Tibial nerve (tissue), 4 donors: ENCODE measurements around the gene CTXN1. TPM values are rescaled to one million over a fixed set of nuclear protein-coding genes. Genes with fewer than 3 reads are reported as not detected.

ENCODE experiments used
- DNase-seq, 2 donors: peaks; one replicate each; pipeline ENCODE4 v3.0.0-alpha.2; 2019; ENCODE audit warnings: low spot score in 2 of 2
- H3K27ac ChIP-seq, 4 donors: fragments of 200-600 bp; sonication (generic) in 3 of 4; one replicate each; pipeline ENCODE4 v1.5.1; 2017 to 2019; ENCODE audit warnings: mild to moderate bottlenecking in 1 of 4
- H3K27me3 ChIP-seq, 2 donors: fragments of 200-600 bp; sonication (generic) in 1 of 2; one replicate each; pipeline versions ENCODE4 v1.5.1 to v1.6.0; 2017 to 2019
- H3K36me3 ChIP-seq, 3 donors: fragments of 200-600 bp; sonication (generic); one replicate each; pipeline ENCODE4 v1.5.1; 2018 to 2019
- H3K4me1 ChIP-seq, 4 donors: fragments of 200-600 bp; sonication (generic) in 3 of 4; one replicate each; pipeline ENCODE4 v1.5.1; 2017 to 2019
- H3K4me3 ChIP-seq, 4 donors: fragments of 200-600 bp; sonication (generic) in 3 of 4; one replicate each; pipeline ENCODE4 v1.5.1; 2017 to 2019; ENCODE audit warnings: mild to moderate bottlenecking in 1 of 4, moderate library complexity in 1 of 4
- H3K9me3 ChIP-seq, 4 donors: fragments of 200-600 bp; sonication (generic) in 3 of 4; one replicate each; pipeline ENCODE4 v1.5.1; 2017 to 2019
- EP300 ChIP-seq, 2 donors: sonication (generic); formaldehyde crosslinking; IDR thresholded peaks; one replicate each; pipeline ENCODE4 v1.6.1; 2017; ENCODE audit warnings: antibody characterized with exemption in 2 of 2, mild to moderate bottlenecking in 1 of 2
- POLR2A ChIP-seq, 2 donors: fragments of 450-650 bp; IDR thresholded peaks; one replicate each; pipeline ENCODE4 v1.6.1; 2017; ENCODE audit warnings: antibody characterized with exemption in 2 of 2, mild to moderate bottlenecking in 2 of 2, moderate library complexity in 2 of 2
- WGBS, 2 donors: methylation state at CpG; one replicate each; pipeline ENCODE4 v1.1.5; 2018; 5-methylcytosine and 5-hydroxymethylcytosine counted together
- total RNA-seq, 4 donors: library from RNA; depleted of rRNA; stranded (reverse); fragments of >200 nt; gene quantifications; one replicate each; pipeline ENCODE4 v1.1.0, GENCODE V29; 2016
- TF ChIP-seq, protein P1 (sequence below), 5 experiments: fragments of 200-600 bp in 3 of 5; fragments of 450-650 bp in 2 of 5; sonication (generic) in 3 of 5; IDR thresholded peaks; one replicate each; pipeline ENCODE4 v1.5.1; 2016 to 2019; ENCODE audit warnings: antibody characterized with exemption in 5 of 5, mild to moderate bottlenecking in 3 of 5, moderate library complexity in 2 of 5

The CTXN1 gene
- total RNA-seq, 4 donors from 2014 or later: 0.66 to 7.2 (median 3.0) TPM

DNA sequence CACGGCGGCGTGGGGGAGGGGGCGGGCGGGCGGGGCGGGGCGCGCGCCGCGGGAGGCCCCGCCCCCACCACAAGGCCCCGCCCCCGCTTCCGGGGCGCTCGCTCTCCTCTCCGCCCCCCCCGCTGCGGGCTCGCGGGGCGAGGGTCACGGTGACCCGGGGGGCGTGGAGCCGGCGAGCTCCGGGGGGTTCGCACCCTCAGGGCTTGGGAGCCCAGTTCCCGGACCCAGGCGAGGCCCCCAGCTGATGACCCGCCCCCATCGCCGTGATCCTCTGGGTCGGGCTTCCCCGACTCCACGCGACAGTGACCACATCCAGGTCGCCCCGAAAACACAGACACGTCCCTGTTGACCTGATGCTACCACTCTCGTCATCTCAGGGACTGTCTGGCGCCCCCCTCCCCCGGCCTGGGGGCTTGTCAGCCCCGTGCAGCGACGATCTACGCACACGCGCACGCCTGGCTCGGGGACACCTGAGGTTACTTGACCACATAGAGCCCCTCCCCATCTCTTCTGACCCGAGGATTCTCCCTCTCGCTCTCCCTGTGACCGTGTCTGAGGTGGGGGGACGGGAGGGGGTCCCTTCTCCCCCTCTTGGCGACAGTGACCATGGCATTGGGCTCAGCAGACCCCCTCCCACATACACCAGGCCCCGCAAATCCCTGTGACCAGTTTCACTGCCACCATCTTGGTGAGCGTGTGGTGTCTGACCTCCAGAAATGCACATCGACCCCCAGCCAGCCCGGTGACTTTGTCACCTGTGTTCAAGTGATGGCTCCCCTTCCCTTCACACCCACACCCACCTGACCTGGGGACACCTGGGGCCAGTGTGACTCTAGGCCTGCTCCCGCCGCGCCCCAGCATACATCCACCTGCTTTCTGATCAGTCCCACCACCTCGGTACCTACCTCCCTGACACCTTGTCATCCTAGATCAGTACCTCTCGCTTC is 21.6 kb downstream of the CTXN1 start:
- Histone ChIP-seq H3K27ac (peak overlapping the region; percentile 83 to 92 (median 88)), H3K4me1 (peaks cover 0 to 50% (median 16%) of the 10 kb centered on the region in 4 donors), H3K36me3 (peaks cover 0 to 35% (median 0%) of the 10 kb centered on the region in 3 donors), H3K4me3 (peak overlapping the region; percentile 69 to 90 (median 76)), H3K9me3 (no peaks in the 10 kb centered on the region), H3K27me3 (no peaks in the 10 kb centered on the region)
- no peak for DNase-seq
- TF ChIP-seq, protein P1, sequence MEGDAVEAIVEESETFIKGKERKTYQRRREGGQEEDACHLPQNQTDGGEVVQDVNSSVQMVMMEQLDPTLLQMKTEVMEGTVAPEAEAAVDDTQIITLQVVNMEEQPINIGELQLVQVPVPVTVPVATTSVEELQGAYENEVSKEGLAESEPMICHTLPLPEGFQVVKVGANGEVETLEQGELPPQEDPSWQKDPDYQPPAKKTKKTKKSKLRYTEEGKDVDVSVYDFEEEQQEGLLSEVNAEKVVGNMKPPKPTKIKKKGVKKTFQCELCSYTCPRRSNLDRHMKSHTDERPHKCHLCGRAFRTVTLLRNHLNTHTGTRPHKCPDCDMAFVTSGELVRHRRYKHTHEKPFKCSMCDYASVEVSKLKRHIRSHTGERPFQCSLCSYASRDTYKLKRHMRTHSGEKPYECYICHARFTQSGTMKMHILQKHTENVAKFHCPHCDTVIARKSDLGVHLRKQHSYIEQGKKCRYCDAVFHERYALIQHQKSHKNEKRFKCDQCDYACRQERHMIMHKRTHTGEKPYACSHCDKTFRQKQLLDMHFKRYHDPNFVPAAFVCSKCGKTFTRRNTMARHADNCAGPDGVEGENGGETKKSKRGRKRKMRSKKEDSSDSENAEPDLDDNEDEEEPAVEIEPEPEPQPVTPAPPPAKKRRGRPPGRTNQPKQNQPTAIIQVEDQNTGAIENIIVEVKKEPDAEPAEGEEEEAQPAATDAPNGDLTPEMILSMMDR (IDR thresholded peaks at IDR 0.05): no peak
- TF ChIP-seq EP300 (IDR thresholded peaks at IDR 0.05): no peak
- TF ChIP-seq POLR2A (IDR thresholded peaks at IDR 0.05): no peak
- WGBS, 2 donors: 23 to 38% methylated on average over 21 to 23 of the region's 68 CpGs

GRCh38 chr19:7903244-7904073 is 22.5 kb downstream of the CTXN1 start, which contains the start of gene MAP2K7:
Gene MAP2K7 (plus strand): TSS chr19:7903877. CDS start chr19:7903945, 68 bp downstream.
- TF ChIP-seq, protein P1 (IDR thresholded peaks at IDR 0.05): peak; percentile 51 to 88 (median 61)
- TF ChIP-seq EP300 (IDR thresholded peaks at IDR 0.05) (peak; percentile 81 to 97), POLR2A (IDR thresholded peaks at IDR 0.05) (peak; percentile 75 to 90)
- peak within 1 kb of the TSS; percentile 83 to 92 (median 88) for H3K27ac ChIP-seq
- no peaks in the 10 kb centered on the region for H3K27me3 ChIP-seq
- peak; percentile 99 for DNase-seq
- no peaks in the 10 kb centered on the region for H3K9me3 ChIP-seq
- peak within 1 kb of the TSS; percentile 69 to 90 (median 76) for H3K4me3 ChIP-seq
- WGBS, 2 donors: 0 to 1% methylated on average over 58 to 64 of the region's 89 CpGs
- peaks cover 0 to 49% (median 16%) of the 10 kb centered on the region in 4 donors for H3K4me1 ChIP-seq
- peaks cover 0 to 26% (median 0%) of the 10 kb centered on the region in 3 donors for H3K36me3 ChIP-seq

DNA sequence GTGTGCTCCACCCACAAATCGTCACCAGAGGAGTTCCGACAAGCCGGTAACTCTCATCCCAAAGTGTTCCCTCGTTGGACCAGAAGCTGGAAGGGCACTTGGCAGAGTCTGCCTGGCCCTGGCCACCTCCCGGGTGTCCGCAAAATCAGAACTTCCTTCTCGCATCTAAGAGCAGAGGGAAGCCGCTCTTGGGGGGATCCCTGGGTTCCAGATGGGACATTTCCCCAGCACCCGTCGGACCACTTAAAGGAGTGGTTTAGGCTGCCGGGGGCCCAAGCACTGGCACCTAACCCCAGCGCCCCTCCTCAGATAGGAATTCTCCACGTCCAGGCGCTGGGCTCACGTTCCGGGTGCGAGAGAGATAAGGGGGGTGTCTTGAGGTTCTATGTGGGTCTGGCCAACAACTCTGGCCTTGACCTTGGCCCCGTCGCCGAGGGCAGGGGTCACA is 23.1 kb downstream of the CTXN1 start:
- peak overlapping the region; percentile 43 to 82 (median 62) for H3K4me3 ChIP-seq
- peak overlapping the region; percentile 19 to 92 (median 85) for H3K27ac ChIP-seq
- WGBS, 2 donors: 13 to 27% methylated on average over 11 to 19 of the region's 20 CpGs
- H3K36me3 ChIP-seq: peaks cover 0 to 22% (median 0%) of the 10 kb centered on the region in 3 donors
- H3K4me1 ChIP-seq: peaks cover 0 to 43% (median 16%) of the 10 kb centered on the region in 4 donors
- no peak for DNase-seq
- no peaks in the 10 kb centered on the region for H3K9me3 ChIP-seq
- H3K27me3 ChIP-seq: no peaks in the 10 kb centered on the region
- TF ChIP-seq POLR2A (IDR thresholded peaks at IDR 0.05): no peak
- TF ChIP-seq EP300 (IDR thresholded peaks at IDR 0.05): no peak
- TF ChIP-seq, protein P1 (IDR thresholded peaks at IDR 0.05): no peak

DNA sequence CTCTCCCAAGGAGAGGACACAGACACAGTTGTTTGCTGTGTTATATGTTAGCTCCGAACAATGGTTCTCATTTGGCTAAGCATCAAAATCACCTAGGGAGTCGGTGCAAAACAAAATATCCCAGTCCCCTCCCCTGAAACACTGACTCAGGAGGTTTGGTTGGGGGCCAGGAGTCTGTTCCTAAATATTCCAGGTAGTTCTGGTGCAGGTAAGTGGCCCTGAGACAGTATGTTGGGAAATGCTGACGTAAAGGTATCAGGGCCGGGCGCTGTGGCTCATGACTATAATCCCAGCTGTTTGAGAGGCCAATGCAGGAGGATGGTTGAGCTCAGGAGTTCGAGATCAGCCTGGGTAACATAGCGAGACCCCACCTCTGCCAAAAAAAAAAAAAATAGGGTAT is 24.6 kb downstream of the CTXN1 start:
- DNase-seq: no peak
- Histone ChIP-seq H3K4me3 (no peak overlapping the region), H3K27me3 (no peaks in the 10 kb centered on the region), H3K4me1 (peaks cover 0 to 30% (median 16%) of the 10 kb centered on the region in 4 donors), H3K36me3 (peaks cover 0 to 8% (median 0%) of the 10 kb centered on the region in 3 donors), H3K9me3 (no peaks in the 10 kb centered on the region), H3K27ac (no peak overlapping the region)
- 87 to 95% methylated on average over 7 of the region's 7 CpGs for WGBS, 2 donors
- TF ChIP-seq, protein P1 (IDR thresholded peaks at IDR 0.05): no peak
- TF ChIP-seq EP300 (IDR thresholded peaks at IDR 0.05) (no peak), POLR2A (IDR thresholded peaks at IDR 0.05) (no peak)
